ENCODE results near the gene NRP2.

Gene NRP2

DNA sequence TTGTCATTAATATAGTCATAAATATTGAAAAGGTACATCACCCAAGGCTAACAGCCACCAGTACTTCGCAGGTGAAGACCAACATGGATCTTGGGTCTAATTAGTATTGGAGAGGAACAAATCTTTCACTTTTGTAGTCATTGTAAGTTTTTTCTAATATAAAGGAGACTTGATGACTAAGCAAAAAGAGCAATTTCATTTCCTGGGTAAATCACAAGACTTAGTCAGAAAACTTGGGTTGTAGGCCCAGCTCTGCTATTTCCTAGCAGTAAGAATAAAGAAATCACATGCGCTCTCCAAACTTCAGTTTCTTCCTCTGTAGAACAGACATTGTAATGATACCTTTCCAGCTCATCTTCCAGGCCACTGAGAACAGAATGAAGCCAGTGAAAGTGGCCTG, 40.9 kb downstream of the NRP2 start:
- TF ChIP-seq ZNF70 (CRISPR knock-in tag; IDR thresholded peaks at IDR 0.05) (no peak), ARNTL (CRISPR knock-in tag; IDR thresholded peaks at IDR 0.05; ENCODE audit: borderline replicate concordance, low read depth) (no peak), ZNF565 (CRISPR knock-in tag; conservative IDR thresholded peaks at IDR 0.05; ENCODE audit: low read depth) (no peak), ISL1 (CRISPR knock-in tag; IDR thresholded peaks at IDR 0.05) (no peak), ZNF8 (CRISPR knock-in tag; IDR thresholded peaks at IDR 0.05) (no peak), CREB5 (CRISPR knock-in tag; IDR thresholded peaks at IDR 0.05; ENCODE audit: low read depth) (no peak), SNAI2 (CRISPR knock-in tag; IDR thresholded peaks at IDR 0.05) (no peak), ESRRG (CRISPR knock-in tag; IDR thresholded peaks at IDR 0.05) (no peak), TOX (CRISPR knock-in tag; IDR thresholded peaks at IDR 0.05; ENCODE audit: borderline replicate concordance) (no peak), OSR1 (CRISPR knock-in tag; IDR thresholded peaks at IDR 0.05) (no peak), PATZ1 (CRISPR knock-in tag; IDR thresholded peaks at IDR 0.05; ENCODE audit: borderline replicate concordance) (no peak), ZFP30 (CRISPR knock-in tag; IDR thresholded peaks at IDR 0.05) (no peak), TCF4 (CRISPR knock-in tag; IDR thresholded peaks at IDR 0.05; ENCODE audit: borderline replicate concordance) (no peak), PPARA (CRISPR knock-in tag; IDR thresholded peaks at IDR 0.05; ENCODE audit: borderline replicate concordance) (no peak)
- ATAC-seq = no peak

DNA sequence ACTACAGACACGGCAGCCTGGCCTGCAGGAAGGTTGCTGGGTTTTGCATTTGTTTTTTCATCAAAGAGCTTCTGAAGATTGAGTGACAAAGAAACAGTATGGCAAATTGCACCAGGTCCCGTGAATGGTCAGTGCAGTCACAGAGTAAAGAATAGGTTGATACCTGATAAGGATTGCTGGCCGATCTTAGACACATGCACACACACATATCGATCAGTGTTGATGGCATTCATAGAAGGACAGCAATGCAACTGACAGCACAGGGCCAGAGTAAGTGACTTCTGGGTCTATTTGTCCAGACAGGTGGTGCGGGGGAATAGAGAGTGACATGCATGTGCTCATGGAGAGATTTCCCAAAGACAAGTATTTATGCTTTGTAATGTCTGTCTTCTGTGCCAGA, 42.8 kb downstream of the NRP2 start:
- TF ChIP-seq ZNF70 (CRISPR knock-in tag; IDR thresholded peaks at IDR 0.05) (no peak), BACH2 (CRISPR knock-in tag; IDR thresholded peaks at IDR 0.05; ENCODE audit: borderline replicate concordance) (no peak), ESRRG (CRISPR knock-in tag; IDR thresholded peaks at IDR 0.05) (no peak), ISL1 (CRISPR knock-in tag; IDR thresholded peaks at IDR 0.05) (no peak), TCF4 (CRISPR knock-in tag; IDR thresholded peaks at IDR 0.05; ENCODE audit: borderline replicate concordance) (no peak), GLIS3 (CRISPR knock-in tag; IDR thresholded peaks at IDR 0.05) (no peak), ARNTL (CRISPR knock-in tag; IDR thresholded peaks at IDR 0.05; ENCODE audit: borderline replicate concordance, low read depth) (no peak), TSHZ2 (CRISPR knock-in tag; IDR thresholded peaks at IDR 0.05) (no peak), PATZ1 (CRISPR knock-in tag; IDR thresholded peaks at IDR 0.05; ENCODE audit: borderline replicate concordance) (no peak), ZNF565 (CRISPR knock-in tag; conservative IDR thresholded peaks at IDR 0.05; ENCODE audit: low read depth) (no peak), ZC3H10 (CRISPR knock-in tag; IDR thresholded peaks at IDR 0.05) (no peak), TOX (CRISPR knock-in tag; IDR thresholded peaks at IDR 0.05; ENCODE audit: borderline replicate concordance) (no peak)
- TF ChIP-seq, protein P1, sequence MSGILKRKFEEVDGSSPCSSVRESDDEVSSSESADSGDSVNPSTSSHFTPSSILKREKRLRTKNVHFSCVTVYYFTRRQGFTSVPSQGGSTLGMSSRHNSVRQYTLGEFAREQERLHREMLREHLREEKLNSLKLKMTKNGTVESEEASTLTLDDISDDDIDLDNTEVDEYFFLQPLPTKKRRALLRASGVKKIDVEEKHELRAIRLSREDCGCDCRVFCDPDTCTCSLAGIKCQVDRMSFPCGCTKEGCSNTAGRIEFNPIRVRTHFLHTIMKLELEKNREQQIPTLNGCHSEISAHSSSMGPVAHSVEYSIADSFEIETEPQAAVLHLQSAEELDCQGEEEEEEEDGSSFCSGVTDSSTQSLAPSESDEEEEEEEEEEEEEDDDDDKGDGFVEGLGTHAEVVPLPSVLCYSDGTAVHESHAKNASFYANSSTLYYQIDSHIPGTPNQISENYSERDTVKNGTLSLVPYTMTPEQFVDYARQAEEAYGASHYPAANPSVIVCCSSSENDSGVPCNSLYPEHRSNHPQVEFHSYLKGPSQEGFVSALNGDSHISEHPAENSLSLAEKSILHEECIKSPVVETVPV (CRISPR knock-in tag; IDR thresholded peaks at IDR 0.05) = no peak

DNA sequence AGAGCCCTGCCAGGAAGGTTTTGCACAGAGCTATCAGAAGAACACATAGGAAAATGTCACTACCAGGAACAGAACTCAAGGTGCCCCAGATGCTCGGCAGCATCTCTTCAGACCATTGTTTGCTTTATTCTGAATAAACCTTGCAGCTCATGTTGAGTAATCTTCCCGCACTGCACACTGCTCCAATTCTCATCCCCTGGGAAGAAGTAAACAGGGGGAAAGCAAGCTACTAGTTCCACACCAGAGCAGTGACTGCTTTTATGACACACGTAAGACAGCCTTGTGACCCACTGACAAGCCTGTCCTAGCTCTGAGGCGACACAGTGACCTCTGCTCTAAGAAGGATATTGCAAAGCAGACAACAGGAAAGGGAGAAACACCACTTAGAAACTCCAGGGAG, 44.2 kb downstream of the NRP2 start:
- TF ChIP-seq GLIS3 (CRISPR knock-in tag; IDR thresholded peaks at IDR 0.05) (no peak), CSDC2 (CRISPR knock-in tag; IDR thresholded peaks at IDR 0.05) (no peak), ZNF8 (CRISPR knock-in tag; IDR thresholded peaks at IDR 0.05) (no peak), TSHZ2 (CRISPR knock-in tag; IDR thresholded peaks at IDR 0.05) (no peak), ESRRG (CRISPR knock-in tag; IDR thresholded peaks at IDR 0.05) (no peak), ZNF70 (CRISPR knock-in tag; IDR thresholded peaks at IDR 0.05) (no peak), ZC3H10 (CRISPR knock-in tag; IDR thresholded peaks at IDR 0.05) (no peak), PATZ1 (CRISPR knock-in tag; IDR thresholded peaks at IDR 0.05; ENCODE audit: borderline replicate concordance) (no peak), BACH2 (CRISPR knock-in tag; IDR thresholded peaks at IDR 0.05; ENCODE audit: borderline replicate concordance) (no peak), PPARA (CRISPR knock-in tag; IDR thresholded peaks at IDR 0.05; ENCODE audit: borderline replicate concordance) (no peak), CREB5 (CRISPR knock-in tag; IDR thresholded peaks at IDR 0.05; ENCODE audit: low read depth) (no peak)
- ATAC-seq = no peak

More for the DNA sequence above, 42.8 kb downstream of the NRP2 start:
- ATAC-seq = no peak
